Fibroblast of villous mesenchyme (primary cell): ENCODE measurements around the gene FGF18. TPM values are rescaled to one million over a fixed set of nuclear protein-coding genes. Genes with fewer than 3 reads are reported as not detected.

Experiments
- DNase-seq: peaks from one replicate; pipeline ENCODE4 v3.0.0-alpha.2; 2010; ENCODE audit warnings: low read depth
- H3K4me3 ChIP-seq: 2 replicates; pipeline ENCODE4 v1.5.1; 2011; ENCODE audit warnings: low read depth, mild to moderate bottlenecking, low read length
- CTCF ChIP-seq: IDR thresholded peaks from 2 replicates; pipeline ENCODE4 v1.5.1; 2012; ENCODE audit warnings: low read depth, mild to moderate bottlenecking, low read length; ENCODE audit not compliant: insufficient read depth
- total RNA-seq: library from RNA; depleted of rRNA; stranded (reverse); fragments of >200 nt; gene quantifications from 2 replicates; pipeline ENCODE4 v1.2.3, GENCODE V29; 2012

FGF18 gene
- total RNA-seq, 1 donor: under 0.01 TPM

GRCh38 chr5:171415115-171415730, 4.2 kb upstream of the FGF18 start:
- DNase-seq: no peak
- H3K4me3 ChIP-seq: no peak overlapping the region
- TF ChIP-seq CTCF: no peak

- H3K4me3 ChIP-seq: no peak overlapping the region
- DNase-seq: no peak
- TF ChIP-seq CTCF: no peak
Observed at GRCh38 chr5:171416160-171417049, 3.0 kb upstream of the FGF18 start.

GRCh38 chr5:171418316-171418981, 998 bp upstream of the FGF18 start:
- peak; percentile 86 for DNase-seq

GRCh38 chr5:171419688-171420430, 412 bp downstream of the FGF18 start:
- peak overlapping the region; percentile 18 for H3K4me3 ChIP-seq
- no peak for TF ChIP-seq CTCF

More at GRCh38 chr5:171418316-171418981, 998 bp upstream of the FGF18 start:
- peak overlapping the region; percentile 48 for H3K4me3 ChIP-seq
- TF ChIP-seq CTCF: peak; percentile 90

GRCh38 chr5:171420431-171421241, 1.2 kb downstream of the FGF18 start:
- H3K4me3 ChIP-seq: no peak overlapping the region

More at GRCh38 chr5:171419688-171420430, 412 bp downstream of the FGF18 start:
- peak; percentile 21 for DNase-seq

More at GRCh38 chr5:171420431-171421241, 1.2 kb downstream of the FGF18 start:
- peak; percentile 55 for DNase-seq
- TF ChIP-seq CTCF: no peak
